Suprapubic skin (tissue), 4 donors: ENCODE measurements around the gene MEMO1. TPM values are rescaled to one million over a fixed set of nuclear protein-coding genes. Genes with fewer than 3 reads are reported as not detected.

Source experiments
- DNase-seq, 2 donors: peaks; one replicate each; pipeline ENCODE4 v3.0.0-alpha.2; 2019; ENCODE audit warnings: low spot score in 2 of 2
- H3K27ac ChIP-seq: fragments of 200-600 bp; sonication (generic); one replicate; pipeline ENCODE4 v1.5.1; 2019
- H3K27me3 ChIP-seq: fragments of 200-600 bp; sonication (generic); one replicate; pipeline ENCODE4 v1.5.1; 2019
- H3K36me3 ChIP-seq: fragments of 200-600 bp; sonication (generic); one replicate; pipeline ENCODE4 v1.5.1; 2019
- H3K4me1 ChIP-seq: fragments of 200-600 bp; sonication (generic); one replicate; pipeline ENCODE4 v1.5.1; 2019
- H3K4me3 ChIP-seq: fragments of 200-600 bp; sonication (generic); one replicate; pipeline ENCODE4 v1.5.1; 2019; ENCODE audit warnings: mild to moderate bottlenecking
- H3K9me3 ChIP-seq: fragments of 200-600 bp; sonication (generic); one replicate; pipeline ENCODE4 v1.5.1; 2019
- CTCF ChIP-seq, 2 donors: fragments of 200-600 bp in 1 of 2; fragments of 450-650 bp in 1 of 2; sonication (generic) in 1 of 2; IDR thresholded peaks; one replicate each; pipeline ENCODE4 v1.5.1; 2016 to 2019; ENCODE audit warnings: antibody characterized with exemption in 2 of 2, mild to moderate bottlenecking in 1 of 2, moderate library complexity in 1 of 2
- EP300 ChIP-seq: sonication (generic); formaldehyde crosslinking; IDR thresholded peaks from one replicate; pipeline ENCODE4 v1.6.1; 2017; ENCODE audit warnings: antibody characterized with exemption
- POLR2A ChIP-seq, 2 donors: fragments of 450-650 bp; IDR thresholded peaks; one replicate each; pipeline ENCODE4 v1.6.1; 2017; ENCODE audit warnings: antibody characterized with exemption in 2 of 2, mild to moderate bottlenecking in 2 of 2, moderate library complexity in 2 of 2
- POLR2AphosphoS5 ChIP-seq, 3 donors: sonication (generic); formaldehyde crosslinking; IDR thresholded peaks; one replicate each; pipeline ENCODE4 v1.6.1; 2017; ENCODE audit warnings: antibody characterized with exemption in 3 of 3
- WGBS: methylation state at CpG from one replicate; pipeline ENCODE4 v1.1.5; 2018; 5-methylcytosine and 5-hydroxymethylcytosine counted together
- total RNA-seq, 4 donors: library from RNA; depleted of rRNA; stranded (reverse); fragments of >200 nt; gene quantifications; one replicate each; pipeline ENCODE4 v1.1.0, GENCODE V29; 2016

Gene MEMO1
- total RNA-seq, 4 donors from 2014 or later, result 31.3 to 36.1 (median 33.2) TPM

- H3K36me3 ChIP-seq, result peaks cover 9% of the 10 kb centered on the region
- no peaks in the 10 kb centered on the region for H3K4me1 ChIP-seq
- H3K27me3 ChIP-seq, result no peaks in the 10 kb centered on the region
- H3K9me3 ChIP-seq, result no peaks in the 10 kb centered on the region
- TF ChIP-seq POLR2A (IDR thresholded peaks at IDR 0.05) (no peak), POLR2AphosphoS5 (IDR thresholded peaks at IDR 0.05) (no peak), CTCF (IDR thresholded peaks at IDR 0.05) (no peak), EP300 (no peak)
- no peak overlapping the region for H3K27ac ChIP-seq
- no peak overlapping the region for H3K4me3 ChIP-seq
- DNase-seq, result no peak
- WGBS, result 96% methylated on average over 1 of the region's 1 CpG
Observed at GRCh38 chr2:31893094-31893493, 117.7 kb downstream of the MEMO1 start.

DNA sequence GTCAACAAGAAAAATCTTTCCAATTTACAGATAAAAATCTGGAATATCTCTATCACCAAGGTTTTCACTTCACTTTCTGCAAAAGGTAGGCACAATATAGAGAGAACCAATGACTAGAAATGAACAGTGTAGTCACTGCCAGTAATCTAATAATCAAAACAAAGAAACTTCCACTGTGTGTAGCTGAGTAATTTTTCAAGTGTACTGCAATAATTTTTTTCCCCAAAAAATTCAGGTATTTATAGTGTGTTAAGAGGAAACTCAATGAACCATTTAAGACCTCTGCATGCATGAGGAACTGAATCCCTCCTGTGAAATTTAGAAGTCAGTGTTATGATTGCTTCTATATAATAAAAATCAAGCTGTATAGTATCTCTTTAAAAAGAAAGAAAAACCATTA is 121.8 kb downstream of the MEMO1 start:
- DNase-seq, result no peak
- TF ChIP-seq POLR2A (IDR thresholded peaks at IDR 0.05) (no peak), POLR2AphosphoS5 (IDR thresholded peaks at IDR 0.05) (no peak), CTCF (IDR thresholded peaks at IDR 0.05) (no peak)
- no peak overlapping the region for H3K27ac ChIP-seq

DNA sequence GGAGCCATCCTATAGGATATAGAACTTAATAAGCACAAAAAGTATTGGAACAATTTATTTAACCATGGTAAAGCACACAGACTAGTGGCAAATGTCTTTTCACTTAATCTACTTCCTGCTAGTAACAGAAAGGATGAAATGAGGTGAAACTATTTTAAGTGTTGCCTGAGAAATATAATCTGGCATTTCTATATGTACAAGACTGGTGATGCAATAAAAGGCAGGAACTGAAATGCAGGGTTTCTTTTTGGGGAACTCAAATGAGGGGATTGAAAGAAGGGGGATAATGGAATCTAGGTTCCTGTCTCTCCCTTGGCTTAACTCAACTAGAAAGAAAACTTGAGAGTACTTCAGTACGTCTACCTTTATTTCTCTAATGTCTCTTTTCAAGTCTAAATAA is 122.3 kb downstream of the MEMO1 start:
- 83% methylated on average over 1 of the region's 1 CpG for WGBS
- Histone ChIP-seq H3K9me3 (no peaks in the 10 kb centered on the region), H3K36me3 (peaks cover 9% of the 10 kb centered on the region), H3K27me3 (no peaks in the 10 kb centered on the region), H3K4me3 (no peak overlapping the region), H3K27ac (no peak overlapping the region), H3K4me1 (no peaks in the 10 kb centered on the region)
- no peak for TF ChIP-seq POLR2AphosphoS5 (IDR thresholded peaks at IDR 0.05)
- no peak for TF ChIP-seq EP300
- no peak for TF ChIP-seq POLR2A (IDR thresholded peaks at IDR 0.05)
- DNase-seq, result no peak

More for the DNA sequence above, 121.8 kb downstream of the MEMO1 start:
- Histone ChIP-seq H3K4me1 (no peaks in the 10 kb centered on the region), H3K27me3 (no peaks in the 10 kb centered on the region), H3K36me3 (peaks cover 9% of the 10 kb centered on the region), H3K9me3 (no peaks in the 10 kb centered on the region), H3K4me3 (no peak overlapping the region)

GRCh38 chr2:31886700-31887099 is 124.1 kb downstream of the MEMO1 start:
- TF ChIP-seq POLR2AphosphoS5 (IDR thresholded peaks at IDR 0.05), result no peak
- TF ChIP-seq EP300, result no peak
- TF ChIP-seq POLR2A (IDR thresholded peaks at IDR 0.05), result no peak
- no peak for TF ChIP-seq CTCF (IDR thresholded peaks at IDR 0.05)
- Histone ChIP-seq H3K9me3 (no peaks in the 10 kb centered on the region), H3K27me3 (no peaks in the 10 kb centered on the region), H3K36me3 (peaks cover 13% of the 10 kb centered on the region), H3K27ac (no peak overlapping the region), H3K4me3 (no peak overlapping the region), H3K4me1 (no peaks in the 10 kb centered on the region)
- DNase-seq, result no peak
- WGBS, result 93% methylated on average over 2 of the region's 2 CpGs

GRCh38 chr2:31877008-31877407 is 133.8 kb downstream of the MEMO1 start:
- Histone ChIP-seq H3K27ac (no peak overlapping the region), H3K36me3 (peaks cover 6% of the 10 kb centered on the region), H3K4me1 (no peaks in the 10 kb centered on the region), H3K27me3 (no peaks in the 10 kb centered on the region), H3K4me3 (no peak overlapping the region), H3K9me3 (no peaks in the 10 kb centered on the region)
- TF ChIP-seq CTCF (IDR thresholded peaks at IDR 0.05) (no peak), EP300 (no peak), POLR2AphosphoS5 (IDR thresholded peaks at IDR 0.05) (no peak), POLR2A (IDR thresholded peaks at IDR 0.05) (no peak)
- no peak for DNase-seq
- 100% methylated on average over 2 of the region's 2 CpGs for WGBS

GRCh38 chr2:31874071-31874470 is 136.7 kb downstream of the MEMO1 start:
- DNase-seq, result no peak
- Histone ChIP-seq H3K4me1 (no peaks in the 10 kb centered on the region), H3K9me3 (no peaks in the 10 kb centered on the region), H3K4me3 (no peak overlapping the region), H3K27ac (no peak overlapping the region), H3K27me3 (no peaks in the 10 kb centered on the region), H3K36me3 (no peaks in the 10 kb centered on the region)
- 96% methylated on average over 2 of the region's 2 CpGs for WGBS
- TF ChIP-seq POLR2A (IDR thresholded peaks at IDR 0.05), result no peak
- no peak for TF ChIP-seq CTCF (IDR thresholded peaks at IDR 0.05)
- TF ChIP-seq EP300, result no peak
- TF ChIP-seq POLR2AphosphoS5 (IDR thresholded peaks at IDR 0.05), result no peak
